CD4-positive, alpha-beta T cell (primary cell): ENCODE measurements around the gene ABR. TPM values are rescaled to one million over a fixed set of nuclear protein-coding genes. Genes with fewer than 3 reads are reported as not detected.
"Not testable (repeated sequence)": the region's sequence is repeated elsewhere in the genome, so short reads cannot be mapped to it uniquely, and the experiment has no call there.

Source experiments
- ATAC-seq: fragments of 200-7000 bp; cut with Tn5 transposase; one replicate; pipeline ENCODE4 v1.10.0; 2022; ENCODE audit warnings: mild to moderate bottlenecking; ENCODE audit not compliant: poor library complexity
- CTCF ChIA-PET: fragments of 350-600 bp; sonication (Branson Sonifier 250); formaldehyde crosslinking; loops from one replicate; lab custom pipeline; 2021; ENCODE audit warnings: antibody characterized with exemption, inconsistent platforms; lab: Charles Lee
- POLR2A ChIA-PET: fragments of 350-600 bp; sonication (Branson Sonifier 250); formaldehyde crosslinking; loops from one replicate; lab custom pipeline; 2021; ENCODE audit warnings: antibody characterized with exemption, inconsistent platforms; lab: Charles Lee
- DNase-seq, 14 experiments: peaks; one replicate each; pipeline ENCODE4 v3.0.0-alpha.2; 2013 to 2020; ENCODE audit warnings: mixed read lengths in 2 of 14
- H3K27ac ChIP-seq, 2 donors: one replicate each; pipeline versions ENCODE4 v1.5.1 to v1.7.0; 2013; ENCODE audit warnings: low read length in 2 of 2, low read depth in 1 of 2, mild to moderate bottlenecking in 1 of 2
- H3K27me3 ChIP-seq, 2 experiments: 1 replicate in 1 of 2; 2 replicates in 1 of 2; pipeline versions ENCODE4 v1.6.1 to v1.7.0; 2013; ENCODE audit warnings: low read length in 2 of 2, control low read depth in 1 of 2, mild to moderate bottlenecking in 1 of 2, moderate library complexity in 1 of 2; ENCODE audit not compliant: insufficient read depth in 2 of 2, control insufficient read depth in 1 of 2
- H3K36me3 ChIP-seq: one replicate; pipeline ENCODE4 v1.6.1; 2013; ENCODE audit warnings: low read length, control low read depth; ENCODE audit not compliant: insufficient read depth
- H3K4me1 ChIP-seq: one replicate; pipeline ENCODE4 v1.6.1; 2013; ENCODE audit warnings: low read length, control low read depth; ENCODE audit not compliant: insufficient read depth
- H3K4me3 ChIP-seq: one replicate; pipeline ENCODE4 v1.5.1; 2013; ENCODE audit warnings: mild to moderate bottlenecking, low read length, moderate library complexity
- H3K9me3 ChIP-seq, 2 experiments: 1 replicate in 1 of 2; 2 replicates in 1 of 2; pipeline versions ENCODE4 v1.6.1 to v1.7.0; 2013; ENCODE audit warnings: low read length in 2 of 2, mild to moderate bottlenecking in 2 of 2, control low read depth in 1 of 2, moderate library complexity in 1 of 2; ENCODE audit not compliant: control insufficient read depth in 1 of 2, insufficient read depth in 1 of 2
- H3K27ac Mint-ChIP-seq: one replicate; pipeline ENCODE4 v1.8.0; 2020; ENCODE audit warnings: mixed read lengths
- H3K27me3 Mint-ChIP-seq: one replicate; pipeline ENCODE4 v1.8.0; 2021; ENCODE audit warnings: mixed read lengths
- H3K36me3 Mint-ChIP-seq: one replicate; pipeline ENCODE4 v1.8.0; 2021; ENCODE audit warnings: low read depth, mixed read lengths
- H3K4me1 Mint-ChIP-seq: one replicate; pipeline ENCODE4 v1.8.0; 2021; ENCODE audit warnings: low read depth, mixed read lengths
- H3K4me3 Mint-ChIP-seq: one replicate; pipeline ENCODE4 v1.8.0; 2020; ENCODE audit warnings: mild to moderate bottlenecking, mixed read lengths
- H3K9me3 Mint-ChIP-seq: one replicate; pipeline ENCODE4 v1.8.0; 2020; ENCODE audit warnings: mixed read lengths
- CTCF ChIP-seq: fragments of 200-600 bp; IDR thresholded peaks from one replicate; pipeline ENCODE4 v1.8.0; 2022; ENCODE audit warnings: antibody characterized with exemption, mild to moderate bottlenecking
- intact Hi-C, 2 experiments: fragments of 100-400 bp; cut with DNase I in 1 of 2; cut with micrococcal nuclease in 1 of 2; formaldehyde crosslinking; loops; one replicate each; pipeline versions ENCODE4 v1.15.1 to v1.9.0; 2023 to 2025; cut with DNase I, micrococcal nuclease
- total RNA-seq, 174 experiments: library from RNA in 2 of 174; stranded (reverse) in 2 of 174; gene quantifications; one replicate each; pipeline ENCODE4 v1.2.3 and lab custom pipeline; 2021 to 2026

Gene ABR
- total RNA-seq, 2 experiments from 2014 or later: 72.4 to 74.8 TPM

GRCh38 chr17:1076299-1076981 lies 103.3 kb downstream of the ABR start:
- intact Hi-C loops: no loop called here
- H3K9me3 ChIP-seq: peaks cover 0 to 3% of the 10 kb centered on the region in 2 experiments
- H3K36me3 ChIP-seq: peaks cover 54% of the 10 kb centered on the region
- peaks cover 56% of the 10 kb centered on the region for H3K36me3 Mint-ChIP-seq
- H3K4me1 ChIP-seq: no peaks in the 10 kb centered on the region
- no peak overlapping the region for H3K4me3 Mint-ChIP-seq
- no peak overlapping the region for H3K4me3 ChIP-seq
- H3K4me1 Mint-ChIP-seq: no peaks in the 10 kb centered on the region
- ATAC-seq (no peak), DNase-seq (no peak)
- H3K27me3 ChIP-seq: no peaks in the 10 kb centered on the region
- no peaks in the 10 kb centered on the region for H3K9me3 Mint-ChIP-seq
- ChIA-PET POLR2A (no interaction called here), CTCF (no interaction called here)
- no peak overlapping the region for H3K27ac ChIP-seq
- H3K27me3 Mint-ChIP-seq: no peaks in the 10 kb centered on the region
- TF ChIP-seq CTCF: no peak
- H3K27ac Mint-ChIP-seq: no peak overlapping the region

- intact Hi-C loops: no loop called here
- Histone ChIP-seq H3K9me3 (peaks cover 0 to 3% of the 10 kb centered on the region in 2 experiments), H3K4me3 (no peak overlapping the region), H3K27ac (no peak overlapping the region), H3K4me1 (no peaks in the 10 kb centered on the region), H3K27me3 (no peaks in the 10 kb centered on the region), H3K36me3 (peaks cover 63% of the 10 kb centered on the region)
- ATAC-seq (no peak), DNase-seq (no peak)
- H3K27me3 Mint-ChIP-seq: no peaks in the 10 kb centered on the region
- CTCF ChIA-PET: no interaction called here
- H3K4me1 Mint-ChIP-seq: no peaks in the 10 kb centered on the region
- H3K36me3 Mint-ChIP-seq: peaks cover 53% of the 10 kb centered on the region
- POLR2A ChIA-PET: no interaction called here
- H3K27ac Mint-ChIP-seq: no peak overlapping the region
- H3K4me3 Mint-ChIP-seq: no peak overlapping the region
- TF ChIP-seq CTCF: no peak
- H3K9me3 Mint-ChIP-seq: no peaks in the 10 kb centered on the region
Observed at GRCh38 chr17:1074886-1075605, 104.7 kb downstream of the ABR start.

GRCh38 chr17:1073963-1074625 lies 105.7 kb downstream of the ABR start:
- POLR2A ChIA-PET, H3K27me3 ChIP-seq, DNase-seq, H3K4me3 Mint-ChIP-seq, intact Hi-C loops, H3K4me1 ChIP-seq, H3K27me3 Mint-ChIP-seq, H3K9me3 Mint-ChIP-seq, ATAC-seq, H3K9me3 ChIP-seq, H3K27ac ChIP-seq, CTCF ChIA-PET, H3K4me3 ChIP-seq, H3K4me1 Mint-ChIP-seq, H3K27ac Mint-ChIP-seq: not testable (repeated sequence)
- peaks cover 63% of the 10 kb centered on the region for H3K36me3 ChIP-seq
- peaks cover 53% of the 10 kb centered on the region for H3K36me3 Mint-ChIP-seq
